ENCODE data around the gene TANGO2.
A peak's percentile ranks its signal among the peaks of the same experiment; 100 is the strongest.

TANGO2 gene

DNA sequence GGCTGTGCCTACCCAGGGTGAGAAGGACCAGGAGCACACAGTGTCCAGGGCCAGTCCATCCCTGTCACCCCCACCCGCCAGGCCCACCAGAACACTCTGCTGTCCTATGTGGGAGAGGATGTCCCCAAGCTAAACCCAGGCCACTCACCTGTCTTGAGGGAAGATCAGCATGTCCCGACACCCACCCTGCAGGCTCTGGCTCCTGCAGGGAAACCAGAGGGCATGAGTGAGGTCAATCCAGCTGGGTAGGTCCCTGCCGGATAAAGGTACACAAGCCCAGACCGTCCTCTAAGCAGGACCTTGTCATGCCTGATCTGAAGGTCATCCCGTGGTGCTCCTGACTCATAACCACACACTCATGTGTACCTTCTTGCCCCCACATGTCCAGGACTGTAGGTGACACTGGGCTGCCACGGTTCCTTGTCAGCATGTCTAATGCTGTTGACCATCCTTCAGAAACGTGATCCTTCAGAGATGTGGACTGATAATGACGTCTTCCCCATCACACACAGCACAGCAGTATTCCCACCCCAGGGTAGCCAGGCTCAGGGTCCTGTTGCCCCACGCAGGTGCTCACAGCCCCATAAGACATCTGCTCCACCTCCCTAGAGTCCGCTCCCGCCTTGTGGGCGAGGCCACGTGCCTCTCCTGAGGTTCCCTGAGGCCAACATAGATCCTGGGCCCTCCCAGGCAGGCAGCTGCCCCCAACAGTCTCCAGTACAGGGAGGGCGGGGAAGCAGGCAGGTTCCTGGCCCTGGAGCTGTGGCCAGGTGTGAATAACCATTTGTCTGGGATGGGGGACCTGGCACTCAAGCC, 10.4 kb upstream of the TANGO2 start:
- WGBS = 89% methylated on average over 14 of the region's 14 CpGs
- no peak overlapping the region for H3K4me3 ChIP-seq (ENCODE audit: low read length)
- H3K27ac ChIP-seq (ENCODE audit: low read depth, low read length) = no peak overlapping the region
- no peak overlapping the region for H3K9ac ChIP-seq (ENCODE audit: low read depth, low read length)
- H3K27me3 ChIP-seq (ENCODE audit: insufficient read depth, low read length) = peaks cover 11% of the 10 kb centered on the region
- no peaks in the 10 kb centered on the region for H3K36me3 ChIP-seq (ENCODE audit: insufficient read depth, low read length)
- no peaks in the 10 kb centered on the region for H3K9me3 ChIP-seq (ENCODE audit: insufficient read depth, low read depth, low read length)
- 0 out of 2 replicates have a peak, but pooled peaks cover 3% of the 10 kb centered on the region for H3K4me1 ChIP-seq (ENCODE audit: insufficient read depth, low read length)

DNA sequence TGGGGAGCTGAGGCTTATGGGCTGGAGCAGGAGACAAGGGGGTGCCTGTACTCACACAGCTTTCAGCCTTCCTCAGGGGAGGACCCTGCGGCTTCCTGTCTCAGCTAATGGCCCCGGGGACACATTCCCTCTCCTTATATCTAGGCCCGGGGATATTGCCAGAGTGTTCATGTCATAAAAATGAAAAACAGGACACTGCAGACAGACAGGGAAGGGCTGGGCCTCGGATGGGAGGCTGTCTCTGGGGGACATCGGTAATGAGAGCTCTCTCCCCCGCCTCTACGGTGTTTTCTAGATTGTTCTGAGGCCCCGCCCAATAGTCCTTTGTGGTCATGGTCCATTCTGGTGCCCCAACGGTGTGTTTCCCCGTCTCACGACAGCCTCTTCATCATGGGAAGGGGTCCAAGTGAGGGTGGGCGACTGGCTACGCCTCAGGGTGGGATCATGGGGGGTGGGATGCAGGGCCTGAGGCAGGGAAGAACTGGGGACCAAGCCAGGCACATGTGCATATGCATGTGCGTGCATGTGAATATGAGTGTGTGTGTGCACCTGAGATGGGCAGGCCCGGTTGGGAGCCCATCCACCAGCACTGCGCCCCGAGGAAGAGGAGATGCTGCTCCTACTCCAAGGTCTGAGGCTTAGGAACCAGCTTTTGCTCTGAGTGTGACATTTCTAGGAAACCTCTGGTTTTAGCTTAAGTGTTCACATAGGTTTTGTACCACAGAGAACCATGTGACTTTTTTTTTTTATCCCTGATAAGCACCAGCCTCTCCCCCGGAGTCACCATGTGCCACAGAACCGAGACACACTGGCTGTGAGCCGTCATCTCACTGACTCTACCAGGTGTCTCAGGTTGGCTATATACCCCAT, 9.6 kb upstream of the TANGO2 start:
- H3K4me3 ChIP-seq (ENCODE audit: low read length) = no peak overlapping the region
- 0 out of 2 replicates have a peak, but pooled peaks cover 3% of the 10 kb centered on the region for H3K4me1 ChIP-seq (ENCODE audit: insufficient read depth, low read length)
- no peaks in the 10 kb centered on the region for H3K36me3 ChIP-seq (ENCODE audit: insufficient read depth, low read length)
- H3K9ac ChIP-seq (ENCODE audit: low read depth, low read length) = no peak overlapping the region
- no peak overlapping the region for H3K27ac ChIP-seq (ENCODE audit: low read depth, low read length)
- peaks cover 20% of the 10 kb centered on the region for H3K27me3 ChIP-seq (ENCODE audit: insufficient read depth, low read length)
- 90% methylated on average over 20 of the region's 20 CpGs for WGBS
- H3K9me3 ChIP-seq (ENCODE audit: insufficient read depth, low read depth, low read length) = no peaks in the 10 kb centered on the region

DNA sequence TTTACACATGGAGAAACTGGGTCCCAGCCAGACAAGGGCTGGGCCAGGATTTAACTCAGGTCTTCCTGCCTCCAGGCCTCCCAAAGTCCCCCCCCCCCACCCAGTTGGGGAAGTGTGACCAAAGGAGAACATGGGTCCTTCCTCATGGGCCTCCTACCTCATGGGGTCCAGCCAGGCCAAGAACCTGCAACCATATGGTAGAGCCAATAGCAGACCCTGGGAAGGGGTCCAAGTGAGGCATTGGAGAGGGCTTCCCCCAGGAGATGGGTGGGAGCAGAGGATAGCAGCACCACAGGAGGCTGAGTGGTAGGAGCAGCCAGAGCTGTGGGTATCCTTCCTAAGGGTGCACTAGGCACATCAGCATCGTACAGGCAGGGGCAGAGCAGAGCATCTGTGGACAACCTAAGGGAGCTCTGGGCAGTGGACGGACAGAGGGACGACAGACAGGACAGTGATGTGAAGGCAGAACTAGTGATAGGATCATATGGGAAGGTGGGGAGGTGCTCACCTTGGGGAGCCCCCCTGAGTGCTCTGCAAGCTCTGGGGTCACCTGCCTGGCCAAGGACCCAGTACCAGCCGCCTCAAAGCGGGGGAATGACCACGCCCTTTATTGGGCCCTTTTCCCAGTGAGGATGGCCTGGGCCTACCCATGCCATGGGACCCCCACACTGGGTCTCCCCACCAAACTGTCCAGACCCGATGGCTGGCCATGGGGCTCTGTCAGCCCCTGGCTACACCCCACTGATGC, 8.7 kb upstream of the TANGO2 start:
- Histone ChIP-seq H3K9ac (ENCODE audit: low read depth, low read length) (no peak overlapping the region), H3K36me3 (ENCODE audit: insufficient read depth, low read length) (no peaks in the 10 kb centered on the region), H3K4me1 (ENCODE audit: insufficient read depth, low read length) (0 out of 2 replicates have a peak, but pooled peaks cover 3% of the 10 kb centered on the region), H3K4me3 (ENCODE audit: low read length) (no peak overlapping the region), H3K27ac (ENCODE audit: low read depth, low read length) (no peak overlapping the region), H3K27me3 (ENCODE audit: insufficient read depth, low read length) (peaks cover 24% of the 10 kb centered on the region), H3K9me3 (ENCODE audit: insufficient read depth, low read depth, low read length) (no peaks in the 10 kb centered on the region)
- 93% methylated on average over 7 of the region's 7 CpGs for WGBS

DNA sequence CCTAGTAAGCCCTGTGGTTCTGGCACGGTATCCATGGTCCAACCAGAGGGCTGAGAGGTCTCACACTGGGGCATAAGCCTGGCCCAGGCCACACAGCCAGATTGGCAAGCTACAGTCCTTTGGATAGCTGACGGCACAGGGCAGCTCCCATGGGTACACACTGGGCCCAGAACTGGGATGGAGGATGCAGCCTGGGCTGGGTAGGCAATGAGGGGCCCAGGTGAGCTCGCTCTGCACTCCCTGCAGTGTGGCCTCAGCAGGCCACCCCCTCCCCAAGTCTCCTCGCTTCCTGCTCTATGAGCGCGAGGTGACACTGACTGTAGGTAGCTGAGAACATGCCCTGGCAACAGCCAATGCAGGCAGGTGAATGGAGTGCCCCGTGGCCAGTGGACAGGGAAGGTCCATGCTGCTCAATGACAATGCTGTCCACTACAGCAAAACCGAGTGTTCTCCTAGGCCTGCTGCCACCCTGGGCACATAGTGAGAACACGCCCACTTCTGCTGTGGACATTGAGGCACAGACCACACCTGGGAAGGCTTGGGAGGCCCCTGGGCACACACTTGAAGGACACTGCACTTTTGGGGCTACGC, 8.1 kb upstream of the TANGO2 start:
- Histone ChIP-seq H3K36me3 (ENCODE audit: insufficient read depth, low read length) (no peaks in the 10 kb centered on the region), H3K27ac (ENCODE audit: low read depth, low read length) (no peak overlapping the region), H3K9ac (ENCODE audit: low read depth, low read length) (no peak overlapping the region), H3K4me3 (ENCODE audit: low read length) (no peak overlapping the region), H3K9me3 (ENCODE audit: insufficient read depth, low read depth, low read length) (no peaks in the 10 kb centered on the region), H3K4me1 (ENCODE audit: insufficient read depth, low read length) (0 out of 2 replicates have a peak, but pooled peaks cover 3% of the 10 kb centered on the region), H3K27me3 (ENCODE audit: insufficient read depth, low read length) (peaks cover 31% of the 10 kb centered on the region)
- WGBS = 92% methylated on average over 10 of the region's 10 CpGs

DNA sequence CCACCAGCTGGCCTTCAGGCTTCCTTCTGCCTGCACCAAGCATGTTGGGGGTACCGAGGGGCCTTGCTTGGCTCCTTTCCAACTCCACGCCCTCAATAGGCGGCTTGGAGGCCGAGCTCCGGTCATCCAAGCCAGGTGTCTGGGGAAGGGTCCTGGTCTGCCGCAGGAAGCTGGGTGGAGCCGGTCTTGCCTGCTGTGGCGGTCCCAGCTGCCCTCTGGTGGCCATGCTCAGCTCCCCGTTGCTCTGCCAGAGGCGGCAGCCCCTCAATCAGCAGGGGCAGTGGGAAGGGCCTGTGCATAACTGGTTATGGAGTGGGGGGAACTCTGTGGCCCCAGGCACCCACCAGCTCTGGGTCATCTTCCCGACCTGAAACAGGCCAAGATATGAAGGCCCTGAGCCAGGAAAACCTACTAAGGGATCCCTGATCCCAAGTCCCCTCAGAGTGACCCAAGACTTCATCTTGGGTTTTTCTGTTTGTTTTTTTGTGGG, 7.5 kb upstream of the TANGO2 start:
- H3K27ac ChIP-seq (ENCODE audit: low read depth, low read length) = no peak overlapping the region
- no peaks in the 10 kb centered on the region for H3K9me3 ChIP-seq (ENCODE audit: insufficient read depth, low read depth, low read length)
- no peak overlapping the region for H3K9ac ChIP-seq (ENCODE audit: low read depth, low read length)
- WGBS = 20% methylated on average over 11 of the region's 11 CpGs
- no peaks in the 10 kb centered on the region for H3K36me3 ChIP-seq (ENCODE audit: insufficient read depth, low read length)
- peaks cover 37% of the 10 kb centered on the region for H3K27me3 ChIP-seq (ENCODE audit: insufficient read depth, low read length)
- no peak overlapping the region for H3K4me3 ChIP-seq (ENCODE audit: low read length)
- 0 out of 2 replicates have a peak, but pooled peaks cover 3% of the 10 kb centered on the region for H3K4me1 ChIP-seq (ENCODE audit: insufficient read depth, low read length)

DNA sequence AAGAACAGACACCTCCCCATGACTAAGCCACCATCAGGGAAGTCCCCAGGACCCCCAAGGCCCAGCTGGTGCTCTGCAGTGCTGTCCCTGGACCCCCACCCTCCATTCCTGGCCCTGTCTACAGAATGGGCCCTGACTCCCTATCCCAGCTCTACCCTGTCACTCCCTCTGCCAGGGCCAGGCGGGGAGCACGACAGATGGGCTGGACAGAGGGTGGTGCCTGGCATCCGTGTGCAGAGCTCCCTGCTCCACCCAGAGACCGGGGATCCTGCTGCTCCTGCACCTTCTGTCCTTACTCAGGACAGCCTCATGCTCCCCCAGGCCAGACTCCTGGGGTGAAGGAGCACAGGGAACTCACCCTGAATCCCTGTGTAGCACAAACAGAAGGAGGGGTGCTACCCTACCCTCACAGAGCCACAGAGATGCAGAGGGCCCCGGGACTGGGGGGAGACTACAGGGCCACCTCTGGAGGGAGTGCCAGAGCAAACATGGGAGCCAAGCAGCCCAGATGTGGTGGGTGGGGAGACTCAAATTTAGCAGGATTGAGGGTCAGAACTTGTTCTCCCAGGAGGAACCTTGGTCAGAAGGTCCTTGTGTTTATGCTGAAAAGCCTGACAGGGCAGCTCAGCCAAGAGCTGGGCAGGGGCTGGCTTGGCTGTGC, 6.3 kb upstream of the TANGO2 start:
- Histone ChIP-seq H3K4me1 (ENCODE audit: insufficient read depth, low read length) (0 out of 2 replicates have a peak, but pooled peaks cover 3% of the 10 kb centered on the region), H3K36me3 (ENCODE audit: insufficient read depth, low read length) (no peaks in the 10 kb centered on the region), H3K9me3 (ENCODE audit: insufficient read depth, low read depth, low read length) (no peaks in the 10 kb centered on the region), H3K27me3 (ENCODE audit: insufficient read depth, low read length) (peaks cover 49% of the 10 kb centered on the region), H3K4me3 (ENCODE audit: low read length) (no peak overlapping the region), H3K27ac (ENCODE audit: low read depth, low read length) (no peak overlapping the region), H3K9ac (ENCODE audit: low read depth, low read length) (no peak overlapping the region)
- WGBS = 89% methylated on average over 5 of the region's 5 CpGs

DNA sequence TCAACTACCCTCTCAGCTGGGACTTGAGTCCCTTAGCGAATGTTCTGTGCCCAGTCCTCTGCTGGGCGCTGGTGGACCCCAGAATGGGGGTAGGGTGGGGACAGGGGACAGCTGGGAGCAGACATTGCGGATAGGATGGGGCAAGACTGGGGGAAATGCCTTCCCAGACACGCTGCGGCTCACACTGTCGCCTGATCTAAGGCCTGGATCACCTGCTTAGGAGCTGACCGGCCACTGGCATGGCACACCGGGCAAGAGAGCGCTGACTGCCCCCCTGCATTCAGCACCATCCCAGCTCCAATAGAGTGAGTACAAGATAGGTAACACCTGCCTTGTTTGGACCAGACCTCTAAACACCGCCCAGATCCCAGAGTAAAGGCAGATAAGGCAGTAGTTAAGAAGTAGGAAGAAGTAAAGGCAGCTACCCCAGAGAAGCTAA, 5.7 kb upstream of the TANGO2 start:
- Histone ChIP-seq H3K27me3 (ENCODE audit: insufficient read depth, low read length) (peaks cover 55% of the 10 kb centered on the region), H3K36me3 (ENCODE audit: insufficient read depth, low read length) (no peaks in the 10 kb centered on the region), H3K4me1 (ENCODE audit: insufficient read depth, low read length) (0 out of 2 replicates have a peak, but pooled peaks cover 3% of the 10 kb centered on the region), H3K27ac (ENCODE audit: low read depth, low read length) (no peak overlapping the region), H3K4me3 (ENCODE audit: low read length) (peak overlapping the region; percentile 76; the same call in 1 of the 2 replicates), H3K9me3 (ENCODE audit: insufficient read depth, low read depth, low read length) (no peaks in the 10 kb centered on the region), H3K9ac (ENCODE audit: low read depth, low read length) (no peak overlapping the region)
- WGBS = 90% methylated on average over 10 of the region's 10 CpGs

DNA sequence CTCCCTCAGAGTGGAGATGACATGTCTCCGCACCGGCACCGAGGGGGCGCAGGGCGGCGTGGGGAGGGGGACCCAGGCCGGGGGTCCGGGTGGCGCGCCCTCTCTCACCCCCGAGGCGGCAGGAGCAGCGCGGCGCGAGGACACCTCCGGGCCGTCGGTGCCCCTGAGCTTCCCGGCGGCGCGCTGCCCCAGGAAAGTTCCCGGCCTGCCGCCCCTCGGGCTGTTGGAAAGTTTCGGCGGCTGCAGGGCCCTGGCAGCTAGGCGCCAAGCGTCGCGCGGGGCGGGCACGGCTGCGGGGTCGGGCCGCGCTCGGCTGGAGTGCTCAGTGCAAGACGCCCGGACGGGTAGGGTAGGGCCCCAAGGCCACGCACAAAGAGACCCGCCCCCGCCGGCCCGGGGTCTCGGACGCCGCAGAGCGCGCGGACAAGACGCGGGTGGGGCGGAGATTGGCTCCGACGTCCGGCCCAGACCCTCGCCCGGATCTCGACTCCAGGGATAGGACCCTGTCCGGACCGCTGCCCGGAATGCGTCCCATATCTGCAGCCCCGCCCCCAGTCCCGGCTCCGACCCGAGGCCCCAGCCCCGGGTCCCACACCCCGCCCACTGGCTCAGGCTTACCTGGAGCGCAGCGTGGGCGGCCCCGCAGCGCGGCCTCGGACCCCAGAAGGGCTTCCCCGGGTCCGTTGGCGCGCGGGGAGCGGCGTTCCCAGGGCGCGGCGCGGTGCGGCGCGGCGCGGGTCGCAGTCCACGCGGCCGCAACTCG, 4.8 kb upstream of the TANGO2 start:
- no peaks in the 10 kb centered on the region for H3K36me3 ChIP-seq (ENCODE audit: insufficient read depth, low read length)
- 0 out of 2 replicates have a peak, but pooled peaks cover 3% of the 10 kb centered on the region for H3K4me1 ChIP-seq (ENCODE audit: insufficient read depth, low read length)
- H3K27ac ChIP-seq (ENCODE audit: low read depth, low read length) = no peak overlapping the region
- H3K9ac ChIP-seq (ENCODE audit: low read depth, low read length) = peak overlapping the region; percentile 5; the same call in 1 of the 2 replicates
- peak overlapping the region; percentile 76 for H3K4me3 ChIP-seq (ENCODE audit: low read length)
- peaks cover 59% of the 10 kb centered on the region for H3K27me3 ChIP-seq (ENCODE audit: insufficient read depth, low read length)
- H3K9me3 ChIP-seq (ENCODE audit: insufficient read depth, low read depth, low read length) = no peaks in the 10 kb centered on the region
- 1% methylated on average over 101 of the region's 101 CpGs for WGBS

DNA sequence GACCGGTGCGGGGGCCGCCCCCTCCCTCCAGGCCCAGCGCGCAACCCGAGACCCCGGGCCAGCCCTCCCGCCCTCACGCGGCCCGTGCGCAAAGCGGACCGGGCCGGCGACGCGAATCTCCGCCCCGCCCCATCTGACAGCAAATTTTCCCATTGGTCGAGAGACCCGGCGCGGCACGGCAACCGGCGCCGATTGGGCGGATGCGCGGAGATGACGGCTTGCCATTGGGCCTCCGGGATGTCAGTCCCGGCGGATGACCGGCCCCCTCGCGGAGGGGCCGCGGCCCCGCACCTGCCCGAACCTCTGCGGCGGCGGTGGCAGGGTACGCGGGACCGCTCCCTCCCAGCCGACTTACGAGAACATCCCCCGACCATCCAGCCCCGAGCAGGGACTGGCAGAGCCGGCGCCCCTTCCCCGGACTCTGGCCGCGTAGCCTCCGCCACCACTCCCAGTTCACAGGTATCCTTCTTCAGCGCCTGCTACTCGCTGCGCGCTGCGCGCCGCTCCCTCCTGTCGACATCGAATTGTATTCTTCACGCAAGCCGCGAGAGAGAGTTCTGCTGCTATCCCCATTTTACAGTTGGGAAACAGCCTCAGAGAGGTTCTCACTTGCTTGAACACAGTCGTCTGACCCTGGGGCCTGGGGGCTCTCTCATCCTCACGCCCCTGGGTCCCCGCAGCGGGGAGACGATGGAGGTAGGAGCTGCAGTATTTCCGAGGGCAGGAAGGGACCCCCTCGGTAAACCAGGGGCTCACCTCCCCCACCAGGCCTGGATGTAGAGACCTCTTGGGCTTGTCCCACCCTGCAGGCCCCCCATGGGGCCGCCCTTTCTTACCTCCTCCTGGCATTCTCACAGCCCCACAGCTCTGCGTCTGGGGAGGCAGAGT, 3.9 kb upstream of the TANGO2 start, which contains the start of gene ARVCF:
Gene ARVCF, minus strand, starts transcription at position 90 of the 888 bp plus-strand sequence. CDS start 26,029 bp downstream, outside the sequence.
- no peak within 1 kb of the TSS for H3K27ac ChIP-seq (ENCODE audit: low read depth, low read length)
- H3K27me3 ChIP-seq (ENCODE audit: insufficient read depth, low read length) = peaks cover 62% of the 10 kb centered on the region
- no peaks in the 10 kb centered on the region for H3K36me3 ChIP-seq (ENCODE audit: insufficient read depth, low read length)
- H3K9me3 ChIP-seq (ENCODE audit: insufficient read depth, low read depth, low read length) = no peaks in the 10 kb centered on the region
- peak within 1 kb of the TSS; percentile 76 for H3K4me3 ChIP-seq (ENCODE audit: low read length)
- WGBS = 2% methylated on average over 79 of the region's 79 CpGs
- peak within 1 kb of the TSS; percentile 5; the same call in 1 of the 2 replicates for H3K9ac ChIP-seq (ENCODE audit: low read depth, low read length)
- 0 out of 2 replicates have a peak, but pooled peaks cover 3% of the 10 kb centered on the region for H3K4me1 ChIP-seq (ENCODE audit: insufficient read depth, low read length)
